Measurements from ENCODE around the gene FOXC1.

Gene FOXC1

GRCh38 chr6:1587546-1587945 is 22.2 kb upstream of the FOXC1 start:
- no peak for DNase-seq (ENCODE audit: extremely low spot score)
- POLR2A ChIA-PET: no interaction called here
- TF ChIP-seq CTCF (IDR thresholded peaks at IDR 0.05; ENCODE audit: control extremely low read depth, extremely low read depth, low read depth, missing control alignments): no peak
- CTCF ChIA-PET: no interaction called here

- no peak for TF ChIP-seq CTCF (IDR thresholded peaks at IDR 0.05; ENCODE audit: control extremely low read depth, extremely low read depth, low read depth, missing control alignments)
- POLR2A ChIA-PET: no interaction called here
- DNase-seq (ENCODE audit: extremely low spot score): no peak
- CTCF ChIA-PET: no interaction called here
Measured at GRCh38 chr6:1587977-1588376, 21.7 kb upstream of the FOXC1 start.

- ChIA-PET POLR2A (no interaction called here), CTCF (interaction anchor here (1.1 kb wide), 1 partner anchor 17 kb away, joined by 3 read pairs; no protein-coding TSS in a partner anchor)
- no peak for TF ChIP-seq CTCF (IDR thresholded peaks at IDR 0.05; ENCODE audit: control extremely low read depth, extremely low read depth, low read depth, missing control alignments)
- no peak for DNase-seq (ENCODE audit: extremely low spot score)
Measured at GRCh38 chr6:1589208-1589607, 20.5 kb upstream of the FOXC1 start.

GRCh38 chr6:1590580-1590979 is 19.1 kb upstream of the FOXC1 start:
- ChIA-PET POLR2A (no interaction called here), CTCF (interaction anchor here (1.0 kb wide), 1 partner anchor 514 kb away, joined by 3 read pairs; no protein-coding TSS in a partner anchor)
- DNase-seq (ENCODE audit: extremely low spot score): no peak
- TF ChIP-seq CTCF (IDR thresholded peaks at IDR 0.05; ENCODE audit: control extremely low read depth, extremely low read depth, low read depth, missing control alignments): no peak

- ChIA-PET POLR2A (no interaction called here), CTCF (interaction anchor here (1.0 to 1.5 kb wide), 2 partner anchors 513 kb away, joined by 3 to 4 read pairs; no protein-coding TSS in a partner anchor)
- DNase-seq (ENCODE audit: extremely low spot score): no peak
- no peak for TF ChIP-seq CTCF (IDR thresholded peaks at IDR 0.05; ENCODE audit: control extremely low read depth, extremely low read depth, low read depth, missing control alignments)
Measured at GRCh38 chr6:1591243-1591642, 18.5 kb upstream of the FOXC1 start.

GRCh38 chr6:1591926-1592325 is 17.8 kb upstream of the FOXC1 start:
- TF ChIP-seq CTCF (IDR thresholded peaks at IDR 0.05; ENCODE audit: control extremely low read depth, extremely low read depth, low read depth, missing control alignments): no peak
- POLR2A ChIA-PET: no interaction called here
- CTCF ChIA-PET: interaction anchor here (0.8 to 2.7 kb wide), 4 partner anchors 512 to 1171 kb away, joined by 3 to 8 read pairs (median 4); partner anchors contain the start of gene MYLK4
- DNase-seq (ENCODE audit: extremely low spot score): no peak

- no peak for DNase-seq (ENCODE audit: extremely low spot score)
- ChIA-PET POLR2A (no interaction called here), CTCF (interaction anchor here (1.2 to 2.7 kb wide), 4 partner anchors 511 to 1158 kb away, joined by 3 to 8 read pairs (median 4); partner anchors contain the start of gene MYLK4)
- no peak for TF ChIP-seq CTCF (IDR thresholded peaks at IDR 0.05; ENCODE audit: control extremely low read depth, extremely low read depth, low read depth, missing control alignments)
Measured at GRCh38 chr6:1592852-1593251, 16.9 kb upstream of the FOXC1 start.

Data from GM10248 (cell line).